GM23338 (cell line): ENCODE results near the gene DAAM1. TPM values are rescaled to one million over a fixed set of nuclear protein-coding genes. Genes with fewer than 3 reads are reported as not detected.

Source experiments
- ATAC-seq: fragments of 200-7000 bp; cut with Tn5 transposase; 3 replicates; pipeline ENCODE4 v1.9.1; 2020
- DNase-seq: peaks from one replicate; pipeline ENCODE4 v3.0.0-alpha.2; 2015; ENCODE audit warnings: low spot score
- H2AFZ ChIP-seq: fragments of 200-600 bp; sonication (generic); 2 replicates; pipeline ENCODE4 v1.8.0; 2016; ENCODE audit warnings: antibody characterized with exemption, mild to moderate bottlenecking, moderate library complexity
- H3F3A ChIP-seq: fragments of 200-600 bp; sonication (generic); replicated peaks from 2 replicates; pipeline ENCODE4 v1.8.0; 2017; ENCODE audit warnings: antibody characterized with exemption, mixed run types, low read depth
- H3K27ac ChIP-seq: fragments of 200-600 bp; sonication (generic); 2 replicates; pipeline ENCODE4 v1.6.1; 2016; ENCODE audit warnings: low read depth
- H3K27me3 ChIP-seq: fragments of 200-600 bp; sonication (generic); 2 replicates; pipeline ENCODE4 v1.8.0; 2016; ENCODE audit warnings: mild to moderate bottlenecking, mixed run types, moderate library complexity; ENCODE audit not compliant: insufficient read depth
- H3K36me3 ChIP-seq: fragments of 200-600 bp; sonication (generic); 2 replicates; pipeline ENCODE4 v1.8.0; 2016; ENCODE audit warnings: mild to moderate bottlenecking; ENCODE audit not compliant: insufficient read depth
- H3K4me1 ChIP-seq: fragments of 200-600 bp; sonication (generic); 2 replicates; pipeline ENCODE4 v1.8.0; 2016; ENCODE audit warnings: mild to moderate bottlenecking, moderate library complexity; ENCODE audit not compliant: insufficient read depth
- H3K4me2 ChIP-seq: fragments of 200-600 bp; sonication (generic); 2 replicates; pipeline ENCODE4 v1.7.1; 2017; ENCODE audit warnings: mixed run types
- H3K4me3 ChIP-seq: fragments of 200-600 bp; sonication (generic); 2 replicates; pipeline ENCODE4 v1.6.1; 2016; ENCODE audit warnings: mixed run types
- H3K79me2 ChIP-seq: fragments of 200-600 bp; sonication (generic); replicated peaks from 2 replicates; pipeline ENCODE4 v1.8.0; 2017; ENCODE audit warnings: mild to moderate bottlenecking; ENCODE audit not compliant: insufficient read depth
- H3K9me2 ChIP-seq: fragments of 200-600 bp; sonication (generic); 2 replicates; pipeline ENCODE4 v1.8.0; 2017; ENCODE audit not compliant: insufficient read depth
- H4K20me1 ChIP-seq: fragments of 200-600 bp; sonication (generic); replicated peaks from 2 replicates; pipeline ENCODE4 v1.8.0; 2017; ENCODE audit warnings: mild to moderate bottlenecking; ENCODE audit not compliant: insufficient read depth
- H3K27ac Mint-ChIP-seq: 2 replicates; pipeline ENCODE4 v1.8.0; 2020; ENCODE audit warnings: inconsistent platforms, mild to moderate bottlenecking, moderate library complexity, mixed read lengths
- H3K27me3 Mint-ChIP-seq: 3 replicates; pipeline ENCODE4 v1.8.0; 2022; ENCODE audit warnings: low read depth, mild to moderate bottlenecking, moderate library complexity, mixed read lengths, inconsistent platforms; ENCODE audit not compliant: insufficient read depth, poor library complexity
- H3K36me3 Mint-ChIP-seq: 3 replicates; pipeline ENCODE4 v1.8.0; 2021; ENCODE audit warnings: low read depth, mild to moderate bottlenecking, inconsistent platforms, moderate library complexity, mixed read lengths
- H3K4me1 Mint-ChIP-seq: 3 replicates; pipeline ENCODE4 v1.8.0; 2020; ENCODE audit warnings: mild to moderate bottlenecking, inconsistent platforms, mixed read lengths
- H3K4me3 Mint-ChIP-seq: 3 replicates; pipeline ENCODE4 v1.8.0; 2021; ENCODE audit warnings: moderate library complexity, mild to moderate bottlenecking, inconsistent platforms, mixed read lengths
- H3K9me3 Mint-ChIP-seq: 3 replicates; pipeline ENCODE4 v1.8.0; 2020; ENCODE audit warnings: moderate library complexity, mild to moderate bottlenecking, inconsistent platforms, mixed read lengths
- CTCF ChIP-seq, 2 experiments: fragments of 200-600 bp in 1 of 2; sonication (generic) in 1 of 2; conservative IDR thresholded peaks; 2 replicates each; pipeline versions ENCODE4 v1.5.1 to v1.6.1; 2016 to 2017; ENCODE audit warnings: antibody characterized with exemption in 2 of 2, low read depth in 2 of 2, mild to moderate bottlenecking in 2 of 2, moderate library complexity in 1 of 2
- POLR2AphosphoS5 ChIP-seq: IDR thresholded peaks from 2 replicates; pipeline ENCODE4 v1.6.1; 2016; ENCODE audit warnings: antibody characterized with exemption, low read depth
- REST ChIP-seq: IDR thresholded peaks from one replicate; pipeline ENCODE4 v1.6.1; 2018; ENCODE audit warnings: antibody characterized with exemption; ENCODE audit not compliant: unreplicated experiment
- ZNF114 ChIP-seq: fragments of 250-450 bp; sonication (Bioruptor Pico); IDR thresholded peaks from 2 replicates; pipeline ENCODE4 v1.5.0; 2020; ENCODE audit warnings: mild to moderate bottlenecking, moderate library complexity
- ZNF331 ChIP-seq: fragments of 250-450 bp; sonication (Bioruptor Pico); IDR thresholded peaks from 2 replicates; pipeline ENCODE4 v1.5.0; 2020; ENCODE audit warnings: low read depth, mild to moderate bottlenecking, moderate library complexity
- ZNF462 ChIP-seq: fragments of 250-450 bp; sonication (Bioruptor Pico); IDR thresholded peaks from 2 replicates; pipeline ENCODE4 v1.5.0; 2020; ENCODE audit warnings: mild to moderate bottlenecking, moderate library complexity
- polyA plus RNA-seq: library from polyadenylated mRNA; unstranded; fragments of >200 nt; fragmentation: Nextera tagmentation; extraction: Ambion mirVana; gene quantifications from 2 replicates; pipeline ENCODE4 v1.2.1, GENCODE V29; 2016
- total RNA-seq: library from RNA; depleted of rRNA; stranded (reverse); fragments of >200 nt; shearing (Covaris generic); gene quantifications from 2 replicates; pipeline ENCODE4 v1.2.3, GENCODE V29; 2014

The DAAM1 gene
- total and polyA plus RNA-seq, 2 experiments from 2014 or later = 36.3 to 42.1 TPM

GRCh38 chr14:59229653-59230406 is 41.4 kb downstream of the DAAM1 start (continued):
- TF ChIP-seq ZNF462 (CRISPR knock-in tag) = no peak

- peaks cover 18% of the 10 kb centered on the region for H3K4me1 ChIP-seq
- H3F3A ChIP-seq = no peaks in the 10 kb centered on the region
- H3K4me3 Mint-ChIP-seq = no peak overlapping the region
- no peaks in the 10 kb centered on the region for H4K20me1 ChIP-seq
- TF ChIP-seq ZNF331 (CRISPR knock-in tag) = no peak
- no peak for TF ChIP-seq ZNF114 (CRISPR knock-in tag)
- H3K36me3 Mint-ChIP-seq = no peaks in the 10 kb centered on the region
- no peak overlapping the region for H3K27ac ChIP-seq
- H3K27ac Mint-ChIP-seq = no peak overlapping the region; the same call in 1 of the 2 replicates
- H3K9me3 Mint-ChIP-seq = no peaks in the 10 kb centered on the region
- no peak overlapping the region for H3K4me3 ChIP-seq
- H3K27me3 ChIP-seq = no peaks in the 10 kb centered on the region
- DNase-seq = no peak
- no peaks in the 10 kb centered on the region for H3K9me2 ChIP-seq
- peak overlapping the region; percentile 29; the same call in 1 of the 2 replicates for H3K4me2 ChIP-seq
- ATAC-seq = no peak
- H3K36me3 ChIP-seq = no peaks in the 10 kb centered on the region
- no peak overlapping the region for H2AFZ ChIP-seq
- H3K79me2 ChIP-seq = peaks cover 26% of the 10 kb centered on the region
- no peaks in the 10 kb centered on the region for H3K27me3 Mint-ChIP-seq
- H3K4me1 Mint-ChIP-seq = peaks cover 23% of the 10 kb centered on the region
Observed at GRCh38 chr14:59236195-59236594, 47.7 kb downstream of the DAAM1 start.

- no peaks in the 10 kb centered on the region for H4K20me1 ChIP-seq
- Mint-ChIP-seq H3K4me3 (no peak overlapping the region), H3K27ac (no peak overlapping the region), H3K36me3 (no peaks in the 10 kb centered on the region), H3K27me3 (no peaks in the 10 kb centered on the region), H3K4me1 (peaks cover 23% of the 10 kb centered on the region), H3K9me3 (no peaks in the 10 kb centered on the region)
- H3K4me3 ChIP-seq = no peak overlapping the region
- peaks cover 26% of the 10 kb centered on the region for H3K79me2 ChIP-seq
- DNase-seq = no peak
- no peaks in the 10 kb centered on the region for H3F3A ChIP-seq
- H3K4me1 ChIP-seq = peaks cover 18% of the 10 kb centered on the region
- H3K4me2 ChIP-seq = no peak overlapping the region
- no peak overlapping the region for H2AFZ ChIP-seq
- H3K9me2 ChIP-seq = no peaks in the 10 kb centered on the region
- no peak overlapping the region for H3K27ac ChIP-seq
- no peaks in the 10 kb centered on the region for H3K36me3 ChIP-seq
- H3K27me3 ChIP-seq = no peaks in the 10 kb centered on the region
- no peak for ATAC-seq
- no peak for TF ChIP-seq CTCF (conservative IDR thresholded peaks at IDR 0.05; ENCODE audit: low read depth in 2 of 2)
- no peak for TF ChIP-seq POLR2AphosphoS5
- TF ChIP-seq REST = no peak
Observed at GRCh38 chr14:59238216-59238615, 49.7 kb downstream of the DAAM1 start.
